Measurements from ENCODE around the gene EID2B.
A peak's percentile ranks its signal among the peaks of the same experiment; 100 is the strongest.

DNA sequence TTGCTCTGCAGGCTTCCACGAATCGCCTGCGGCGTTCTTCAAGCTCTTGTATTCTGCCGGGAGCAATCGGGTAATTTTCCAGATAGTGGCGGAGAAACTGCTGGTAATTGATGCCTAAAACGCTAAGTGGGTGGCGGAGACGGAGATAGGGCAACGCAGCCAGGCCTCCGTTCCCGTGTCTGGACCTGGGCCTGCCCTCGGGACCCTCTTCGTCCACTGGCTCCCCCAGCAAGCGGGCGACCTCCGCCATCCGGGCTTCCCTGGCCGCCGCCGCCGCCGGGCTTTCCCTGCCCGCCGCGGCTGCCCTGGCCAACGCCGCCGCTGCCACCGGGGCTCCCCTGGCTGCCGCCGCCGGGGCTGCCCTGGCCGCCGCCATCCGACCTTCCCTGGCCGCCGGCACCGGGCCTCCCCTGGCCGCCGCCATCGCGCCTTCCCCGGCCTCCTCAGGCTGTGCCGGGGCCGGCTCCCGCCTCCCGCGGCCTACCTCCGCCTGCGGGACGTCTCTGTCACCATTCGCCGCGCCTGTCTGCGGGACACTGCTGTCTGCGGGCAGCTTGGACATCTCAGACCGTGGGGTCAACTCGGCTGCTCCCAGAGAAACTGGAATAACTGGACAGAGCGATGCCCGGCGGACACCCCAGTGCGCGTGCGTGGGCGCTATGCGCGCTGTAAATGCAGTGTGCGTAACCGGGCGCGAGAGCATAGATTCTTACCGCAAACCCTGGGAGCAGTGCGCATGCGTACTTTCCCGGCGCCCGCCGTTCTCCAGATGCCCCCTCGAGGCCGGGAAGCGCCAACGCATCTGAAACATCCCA, 7.1 kb upstream of the EID2B start, which contains the start of gene EID2:
- TF ChIP-seq, protein P1, sequence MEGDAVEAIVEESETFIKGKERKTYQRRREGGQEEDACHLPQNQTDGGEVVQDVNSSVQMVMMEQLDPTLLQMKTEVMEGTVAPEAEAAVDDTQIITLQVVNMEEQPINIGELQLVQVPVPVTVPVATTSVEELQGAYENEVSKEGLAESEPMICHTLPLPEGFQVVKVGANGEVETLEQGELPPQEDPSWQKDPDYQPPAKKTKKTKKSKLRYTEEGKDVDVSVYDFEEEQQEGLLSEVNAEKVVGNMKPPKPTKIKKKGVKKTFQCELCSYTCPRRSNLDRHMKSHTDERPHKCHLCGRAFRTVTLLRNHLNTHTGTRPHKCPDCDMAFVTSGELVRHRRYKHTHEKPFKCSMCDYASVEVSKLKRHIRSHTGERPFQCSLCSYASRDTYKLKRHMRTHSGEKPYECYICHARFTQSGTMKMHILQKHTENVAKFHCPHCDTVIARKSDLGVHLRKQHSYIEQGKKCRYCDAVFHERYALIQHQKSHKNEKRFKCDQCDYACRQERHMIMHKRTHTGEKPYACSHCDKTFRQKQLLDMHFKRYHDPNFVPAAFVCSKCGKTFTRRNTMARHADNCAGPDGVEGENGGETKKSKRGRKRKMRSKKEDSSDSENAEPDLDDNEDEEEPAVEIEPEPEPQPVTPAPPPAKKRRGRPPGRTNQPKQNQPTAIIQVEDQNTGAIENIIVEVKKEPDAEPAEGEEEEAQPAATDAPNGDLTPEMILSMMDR (IDR thresholded peaks at IDR 0.05) = peak; percentile 81 to 87 (median 84)
- peak; percentile 87 for TF ChIP-seq POLR2A (IDR thresholded peaks at IDR 0.05)

Data from ovary (tissue), 3 donors.